ENCODE measurements around the gene CCDC92.
A peak's percentile ranks its signal among the peaks of the same experiment; 100 is the strongest.

CCDC92 gene

DNA sequence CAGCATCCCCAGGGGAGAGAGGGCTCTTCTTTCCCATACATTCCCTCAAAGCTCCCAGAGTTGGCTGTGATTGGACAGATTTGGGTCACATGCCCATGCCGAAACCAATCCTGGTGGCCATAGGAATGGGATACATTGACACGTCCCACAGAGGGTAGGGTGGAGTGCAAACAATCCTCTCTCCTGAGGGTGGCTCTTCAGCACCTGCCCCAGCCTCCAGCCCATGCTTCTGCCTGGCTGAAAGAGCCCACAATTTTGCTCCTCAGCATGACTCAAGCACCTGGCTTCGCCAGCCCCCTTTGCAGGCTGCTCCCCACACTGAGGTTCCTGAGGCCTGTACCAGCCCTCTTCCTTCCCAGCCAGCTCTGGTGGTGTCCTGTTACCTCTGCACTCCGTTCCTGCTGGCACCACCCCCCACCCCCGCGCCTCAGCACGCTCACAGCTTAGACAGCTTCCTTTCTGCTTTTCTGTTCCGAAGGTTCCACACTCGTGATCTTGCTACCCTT is 71.7 kb downstream of the CCDC92 start:
- in situ Hi-C loops (cut with MboI; ENCODE audit: low pct_unique_long_range_greater_than_20kb, low sequenced_read_pairs) = no loop called here
- peak; percentile 73 for DNase-seq

DNA sequence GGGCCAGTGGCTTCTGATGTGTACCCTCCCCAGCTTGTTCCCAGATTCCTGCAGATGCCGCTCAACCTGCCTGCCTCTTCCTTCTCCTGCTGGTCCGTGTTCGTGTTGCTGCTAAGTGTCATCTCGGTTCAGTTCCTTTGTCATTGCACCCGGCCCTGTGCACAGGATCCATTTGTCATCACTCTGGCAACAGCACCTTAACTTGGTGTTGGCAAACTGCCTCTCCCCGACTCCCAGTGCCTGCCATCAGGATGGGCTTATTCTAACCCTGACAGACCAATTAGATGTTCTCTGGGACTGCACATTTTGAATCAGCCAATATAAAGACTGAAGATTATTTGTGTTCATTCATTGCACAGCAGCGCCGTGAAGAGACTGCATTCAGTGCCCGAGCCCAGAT is 73.3 kb downstream of the CCDC92 start:
- DNase-seq = no peak
- in situ Hi-C loops (cut with MboI; ENCODE audit: low pct_unique_long_range_greater_than_20kb, low sequenced_read_pairs) = no loop called here

DNA sequence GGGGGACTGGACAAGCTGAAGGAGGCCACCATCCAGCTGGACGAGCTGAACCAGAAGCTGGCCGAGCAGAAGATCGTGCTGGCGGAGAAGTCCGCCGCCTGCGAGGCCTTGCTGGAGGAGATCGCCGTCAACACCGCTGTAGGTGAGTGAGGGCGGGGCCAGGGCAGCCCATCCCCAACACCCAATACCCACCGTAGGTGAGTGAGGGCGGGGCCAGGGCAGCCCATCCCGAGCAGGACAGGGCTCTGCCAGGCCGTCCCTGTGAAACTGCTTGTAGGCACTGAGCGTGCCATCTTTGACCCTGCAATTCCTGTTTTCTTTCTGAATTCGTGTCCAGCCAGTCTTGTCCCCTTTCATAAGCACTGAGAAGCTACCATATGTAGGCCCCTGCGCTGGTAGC is 74.0 kb downstream of the CCDC92 start:
- in situ Hi-C loops (cut with MboI; ENCODE audit: low pct_unique_long_range_greater_than_20kb, low sequenced_read_pairs) = no loop called here

DNA sequence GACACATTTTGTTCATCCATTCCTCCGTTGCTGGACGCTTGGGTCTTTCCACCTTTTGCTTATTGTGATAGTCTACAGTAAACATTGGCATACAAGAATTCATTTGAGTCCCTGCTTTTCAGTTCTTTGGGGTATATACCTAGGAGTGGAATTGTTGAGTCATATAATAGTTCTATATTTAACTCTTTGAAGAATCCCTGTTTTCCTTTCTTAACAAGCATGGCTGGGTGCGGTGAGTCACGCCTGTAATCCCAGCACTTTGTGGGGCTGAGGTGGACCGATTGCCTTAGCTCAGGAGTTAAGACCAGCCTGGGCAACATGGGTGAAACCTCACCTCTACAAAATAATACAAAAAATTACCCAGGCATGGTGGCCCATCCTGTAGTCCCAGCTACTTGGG is 75.4 kb downstream of the CCDC92 start:
- in situ Hi-C loops (cut with MboI; ENCODE audit: low pct_unique_long_range_greater_than_20kb, low sequenced_read_pairs) = no loop called here
- no peak for DNase-seq

More for the DNA sequence above, 74.0 kb downstream of the CCDC92 start:
- no peak for DNase-seq

- in situ Hi-C loops (cut with MboI; ENCODE audit: low pct_unique_long_range_greater_than_20kb, low sequenced_read_pairs) = no loop called here
- DNase-seq = no peak
These were observed 75.9 kb downstream of the CCDC92 start for GRCh38 chr12:123896767-123897166.

- in situ Hi-C loops (cut with MboI; ENCODE audit: low pct_unique_long_range_greater_than_20kb, low sequenced_read_pairs) = no loop called here
- no peak for DNase-seq
These were observed 77.2 kb downstream of the CCDC92 start for GRCh38 chr12:123895451-123895850.

- in situ Hi-C loops (cut with MboI; ENCODE audit: low pct_unique_long_range_greater_than_20kb, low sequenced_read_pairs) = no loop called here
- DNase-seq = no peak
These were observed 77.7 kb downstream of the CCDC92 start for GRCh38 chr12:123894823-123895345.

- no peak for DNase-seq
- in situ Hi-C loops (cut with MboI; ENCODE audit: low pct_unique_long_range_greater_than_20kb, low sequenced_read_pairs) = no loop called here
These were observed 79.4 kb downstream of the CCDC92 start for GRCh38 chr12:123893276-123893675.

DNA sequence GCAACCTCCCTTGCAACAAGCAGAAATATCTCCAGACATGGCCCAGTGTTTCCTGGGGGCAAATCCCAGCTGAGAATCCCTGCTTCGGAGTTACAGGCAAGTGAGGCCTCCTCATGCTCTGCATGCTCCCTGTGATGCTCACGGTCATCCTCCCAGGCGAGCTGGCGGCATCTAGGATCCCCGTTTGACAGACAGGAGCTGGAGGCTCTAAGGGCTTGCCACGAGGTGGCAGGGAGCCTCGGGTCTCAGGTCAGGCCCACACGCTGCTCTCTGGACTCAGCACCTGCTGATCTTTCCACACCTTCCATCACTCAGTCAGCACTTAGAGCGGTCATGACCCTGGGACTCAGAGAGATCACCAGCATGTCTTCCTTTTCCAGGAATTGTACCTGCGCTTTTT is 79.8 kb downstream of the CCDC92 start:
- in situ Hi-C loops (cut with MboI; ENCODE audit: low pct_unique_long_range_greater_than_20kb, low sequenced_read_pairs) = no loop called here
- DNase-seq = no peak

- no peak for DNase-seq
- in situ Hi-C loops (cut with MboI; ENCODE audit: low pct_unique_long_range_greater_than_20kb, low sequenced_read_pairs) = no loop called here
These were observed 80.5 kb downstream of the CCDC92 start for GRCh38 chr12:123892180-123892559.

DNA sequence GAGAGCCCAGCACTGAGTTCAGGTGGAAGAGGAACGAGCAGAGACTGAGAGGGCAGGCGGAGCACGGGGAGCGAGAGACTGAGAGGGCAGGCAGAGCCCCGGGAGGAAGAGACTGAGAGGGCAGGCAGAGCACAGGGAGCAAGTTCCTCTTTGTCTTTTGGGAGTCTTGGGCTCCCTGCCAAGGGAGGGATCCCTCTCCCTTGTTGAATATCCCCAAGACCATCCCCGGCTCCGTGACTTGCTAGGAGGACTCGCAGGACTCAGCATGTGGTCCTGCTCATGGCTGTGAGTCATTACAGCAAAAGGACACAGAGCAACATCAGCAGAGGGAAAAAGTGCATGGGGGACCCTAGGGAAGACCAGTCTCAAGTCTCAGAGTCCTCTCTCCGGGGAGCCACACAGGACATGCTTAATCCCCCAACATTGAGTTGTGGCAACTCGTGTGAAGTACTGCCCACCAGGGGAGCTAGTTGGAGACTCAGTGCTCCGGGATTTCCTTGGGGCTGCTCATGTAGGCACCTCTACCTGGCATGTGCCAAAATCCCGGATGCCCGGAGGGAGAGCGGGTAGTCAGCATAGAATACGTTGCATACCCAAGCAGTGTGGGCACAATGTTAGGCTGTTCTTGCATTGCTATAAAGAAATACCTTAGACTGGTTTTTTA is 81.0 kb downstream of the CCDC92 start:
- in situ Hi-C loops (cut with MboI; ENCODE audit: low pct_unique_long_range_greater_than_20kb, low sequenced_read_pairs) = no loop called here
- peak; percentile 60 for DNase-seq

DNA sequence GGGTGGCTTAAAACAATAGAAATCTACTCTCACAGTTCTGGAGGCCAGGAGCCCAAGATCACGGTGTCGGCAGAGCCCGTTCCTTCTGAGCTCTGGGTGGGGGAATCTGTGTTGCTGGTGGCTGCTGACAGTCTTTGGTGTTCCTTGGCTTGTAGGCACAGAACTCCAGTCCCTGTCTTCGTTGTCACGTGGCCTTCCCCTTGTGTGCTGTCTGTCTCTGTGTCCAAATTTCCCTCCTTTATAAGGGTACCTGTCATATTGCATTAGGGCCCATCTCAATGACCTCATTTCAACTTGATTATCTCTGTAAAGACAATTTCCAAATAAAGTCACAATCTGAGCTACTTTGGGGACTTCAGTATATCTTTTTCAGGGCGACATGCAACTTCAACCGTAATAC is 81.6 kb downstream of the CCDC92 start:
- in situ Hi-C loops (cut with MboI; ENCODE audit: low pct_unique_long_range_greater_than_20kb, low sequenced_read_pairs) = no loop called here
- no peak for DNase-seq

DNA sequence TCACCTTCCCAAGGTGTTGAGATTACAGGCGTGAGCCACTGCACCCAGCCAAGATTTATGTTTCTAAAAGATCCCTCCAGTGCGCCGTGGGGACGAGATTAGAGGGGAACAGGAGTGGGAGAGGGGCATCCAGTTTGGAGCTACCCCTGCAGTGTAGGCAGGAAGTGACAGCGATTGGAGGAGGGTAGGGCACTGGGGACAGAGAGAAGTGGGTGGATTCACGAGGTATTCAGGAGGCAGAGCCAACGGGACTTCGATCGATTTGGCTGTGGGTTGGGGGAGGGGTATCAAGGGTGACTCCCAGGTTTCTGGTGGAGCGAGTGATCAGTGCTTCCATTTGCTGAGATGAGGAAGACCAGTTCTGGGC is 82.1 kb downstream of the CCDC92 start:
- DNase-seq = peak; percentile 32
- in situ Hi-C loops (cut with MboI; ENCODE audit: low pct_unique_long_range_greater_than_20kb, low sequenced_read_pairs) = no loop called here

GRCh38 chr12:123889848-123890535 is 82.6 kb downstream of the CCDC92 start:
- peak; percentile 37 for DNase-seq
- in situ Hi-C loops (cut with MboI; ENCODE audit: low pct_unique_long_range_greater_than_20kb, low sequenced_read_pairs) = no loop called here

DNA sequence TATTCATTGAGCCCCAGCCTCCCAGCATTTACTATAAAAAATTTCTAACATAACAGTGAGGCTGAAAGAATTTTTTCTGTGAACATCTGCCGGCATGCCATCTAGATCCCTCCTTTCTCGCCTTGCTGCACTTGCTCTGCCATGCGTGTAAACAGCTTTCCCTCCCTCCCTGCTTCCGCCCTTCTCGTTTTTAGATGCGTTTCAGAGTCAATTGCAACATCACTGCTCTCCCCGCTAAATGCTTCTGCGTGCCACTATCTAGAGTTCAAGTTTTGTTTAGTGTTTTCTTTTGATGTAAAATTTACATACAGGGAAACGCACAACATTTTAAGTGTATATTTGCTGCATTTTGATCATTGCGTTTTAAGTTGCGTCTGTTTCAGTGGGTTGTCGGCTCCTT is 83.6 kb downstream of the CCDC92 start:
- peak; percentile 44 for DNase-seq
- in situ Hi-C loops (cut with MboI; ENCODE audit: low pct_unique_long_range_greater_than_20kb, low sequenced_read_pairs) = no loop called here

DNA sequence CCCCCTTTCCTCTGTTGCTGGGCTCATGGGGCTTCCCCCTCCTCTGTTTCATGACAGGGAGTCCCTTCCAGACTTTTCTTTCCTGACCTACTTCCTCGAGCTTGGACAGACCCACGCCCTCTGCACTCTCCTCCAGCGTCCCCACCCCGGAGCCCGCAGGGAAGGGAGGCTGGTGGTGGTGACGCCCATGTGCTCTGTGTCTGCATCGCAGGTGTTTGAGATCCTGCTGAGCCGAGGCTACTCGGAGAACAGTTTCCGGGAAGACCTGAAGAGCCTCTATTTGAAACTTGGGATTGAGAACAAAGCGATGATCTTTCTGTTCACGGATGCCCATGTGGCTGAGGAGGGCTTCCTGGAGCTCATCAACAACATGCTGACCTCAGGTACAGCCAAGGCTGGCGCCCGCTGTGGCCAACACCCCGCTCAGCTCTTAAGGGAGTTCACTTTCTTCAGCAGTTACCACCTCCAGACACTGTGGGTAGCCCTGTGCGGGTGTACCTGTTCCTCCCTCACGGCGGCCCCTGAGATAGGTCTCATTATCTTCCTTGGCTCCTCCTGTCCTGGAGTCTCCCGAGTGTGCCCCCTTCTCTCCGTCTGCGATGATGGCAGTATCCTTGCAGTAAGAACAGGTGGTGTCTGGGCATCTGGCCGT is 85.6 kb downstream of the CCDC92 start:
- DNase-seq = no peak

DNA sequence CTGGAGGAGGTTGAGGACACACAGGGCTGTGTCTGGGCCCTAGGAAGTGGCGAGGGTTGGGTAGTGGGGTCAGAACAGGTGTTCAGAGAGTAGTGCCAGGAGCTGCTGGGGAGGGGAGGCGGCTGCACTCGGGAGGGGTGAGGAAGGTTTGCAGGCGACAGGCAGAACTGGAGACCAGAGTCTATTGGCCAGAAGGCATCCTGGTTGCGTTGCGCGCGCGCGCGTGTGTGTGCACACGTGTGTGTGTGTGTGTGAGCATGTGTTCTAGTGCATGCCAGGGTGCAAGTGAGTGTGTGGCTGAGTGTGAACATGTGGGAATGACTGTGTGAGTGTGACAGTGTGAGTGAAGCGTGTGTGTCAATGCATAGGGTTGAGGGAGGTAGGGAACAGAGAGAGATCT is 86.4 kb downstream of the CCDC92 start:
- DNase-seq = no peak
- in situ Hi-C loops (cut with MboI; ENCODE audit: low pct_unique_long_range_greater_than_20kb, low sequenced_read_pairs) = no loop called here

More for the DNA sequence above, 85.6 kb downstream of the CCDC92 start:
- in situ Hi-C loops (cut with MboI; ENCODE audit: low pct_unique_long_range_greater_than_20kb, low sequenced_read_pairs) = no loop called here

All from KBM-7 (cell line).